GM21825 (cell line): ENCODE results near the gene ZNF354B.
A peak's percentile ranks its signal among the peaks of the same experiment; 100 is the strongest.
"Not testable (repeated sequence)": the region's sequence is repeated elsewhere in the genome, so short reads cannot be mapped to it uniquely, and the experiment has no call there.

Experiments
- ATAC-seq: cut with Tn5 transposase; IDR thresholded peaks from one replicate; pipeline ENCODE4 v1.9.1; 2021; ENCODE audit warnings: mild to moderate bottlenecking, moderate library complexity; ENCODE audit not compliant: unreplicated experiment

ZNF354B gene

GRCh38 chr5:178859625-178860521 is at the start of gene ZNF354B:
TSS of gene ZNF354B (plus strand) at chr5:178859953. CDS start at chr5:178861048, 1,095 bp downstream.
- peak; percentile 99 for ATAC-seq

GRCh38 chr5:178817506-178817905 is 42.2 kb upstream of the ZNF354B start:
- no peak for ATAC-seq

GRCh38 chr5:178818094-178818493 is 41.7 kb upstream of the ZNF354B start:
- no peak for ATAC-seq

GRCh38 chr5:178820001-178820400 is 39.8 kb upstream of the ZNF354B start:
- no peak for ATAC-seq

DNA sequence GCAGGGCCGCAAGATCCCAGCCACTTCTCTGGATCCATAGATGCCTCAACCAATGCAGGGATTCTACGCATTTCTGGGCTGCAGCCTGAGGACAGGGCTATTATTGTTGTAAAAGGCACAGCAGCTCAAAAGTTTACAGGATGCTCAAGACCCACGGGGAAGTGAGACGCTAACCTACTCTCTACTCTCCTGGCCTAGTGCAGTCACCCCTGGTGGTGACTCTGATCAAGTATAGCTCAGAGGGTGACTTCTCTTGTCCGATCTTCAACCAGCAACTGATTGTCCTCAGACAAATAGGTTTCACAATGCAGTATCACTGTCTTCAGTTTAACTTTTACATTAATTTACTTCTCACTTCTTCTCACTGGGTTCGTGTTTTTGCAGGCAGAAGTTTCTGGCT is 34.3 kb upstream of the ZNF354B start:
- ATAC-seq = no peak

DNA sequence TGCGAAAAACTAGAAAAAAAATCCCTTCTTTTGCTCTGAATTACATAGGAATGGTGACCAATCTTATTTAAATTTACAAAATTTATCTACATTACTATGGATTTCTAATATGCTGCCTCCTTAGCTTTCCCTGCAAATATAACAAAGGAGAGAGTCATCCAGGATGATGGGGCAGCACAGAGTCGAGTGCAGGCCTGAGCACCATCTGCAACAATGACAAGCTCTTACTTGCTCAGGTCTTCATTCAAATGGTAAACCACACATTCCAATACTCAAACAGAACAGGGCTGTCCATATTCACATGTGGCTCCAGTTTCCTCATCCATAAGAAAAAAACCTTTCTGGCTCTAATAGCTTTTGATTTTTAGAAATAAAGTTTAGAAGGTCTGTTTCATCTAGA is 33.5 kb upstream of the ZNF354B start:
- no peak for ATAC-seq

DNA sequence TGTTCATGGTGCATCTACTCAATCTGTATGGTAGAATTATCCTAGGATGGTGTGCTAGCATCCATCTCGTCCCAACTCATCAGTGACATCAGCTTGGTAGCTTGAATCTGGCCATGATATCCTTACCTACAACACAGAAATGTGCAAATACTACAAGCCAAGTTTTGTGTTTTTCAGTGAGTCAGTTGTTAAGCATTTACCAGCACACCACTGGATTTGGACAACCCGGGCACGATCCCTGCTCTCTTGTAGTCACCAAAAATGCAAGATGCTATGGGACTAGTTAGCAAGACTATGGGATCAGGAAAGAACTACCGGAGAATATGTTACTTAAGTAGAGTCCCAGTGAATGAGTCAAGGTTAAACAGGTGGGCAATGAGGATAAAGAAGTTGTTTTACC is 32.1 kb upstream of the ZNF354B start:
- ATAC-seq = no peak

- ATAC-seq = no peak
Observed at GRCh38 chr5:178831049-178831448, 28.7 kb upstream of the ZNF354B start.

DNA sequence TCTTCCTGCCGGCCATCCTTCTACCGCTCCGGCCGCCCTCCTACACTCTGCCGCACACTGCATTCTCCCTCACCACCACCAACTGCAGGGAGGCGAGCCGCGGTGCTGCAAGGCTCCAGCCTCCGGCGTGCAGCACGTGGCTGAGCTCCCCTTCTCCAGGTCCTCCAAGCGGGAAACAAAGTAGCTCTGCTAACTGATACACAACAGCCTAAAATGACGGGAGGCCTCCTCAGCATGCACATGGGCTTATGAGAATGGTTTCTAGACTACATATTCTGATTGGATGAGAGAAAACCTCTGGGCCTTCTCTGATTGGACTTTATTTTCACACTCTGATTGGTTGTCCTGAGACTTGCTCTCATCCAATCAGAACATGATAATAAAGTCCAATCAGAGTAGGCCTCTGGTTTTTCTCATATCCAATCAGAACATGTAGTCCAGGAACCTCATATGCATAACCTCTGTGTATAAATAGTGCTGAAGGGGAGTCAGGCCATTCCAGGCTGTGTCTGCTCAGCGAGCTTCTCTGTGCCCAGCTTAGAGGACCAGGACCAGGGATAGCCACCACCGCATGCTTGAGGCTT is 27.0 kb upstream of the ZNF354B start:
- ATAC-seq = no peak

GRCh38 chr5:178836628-178837027 is 23.1 kb upstream of the ZNF354B start:
- no peak for ATAC-seq

GRCh38 chr5:178838695-178839318 is 20.9 kb upstream of the ZNF354B start:
- ATAC-seq = not testable (repeated sequence)

DNA sequence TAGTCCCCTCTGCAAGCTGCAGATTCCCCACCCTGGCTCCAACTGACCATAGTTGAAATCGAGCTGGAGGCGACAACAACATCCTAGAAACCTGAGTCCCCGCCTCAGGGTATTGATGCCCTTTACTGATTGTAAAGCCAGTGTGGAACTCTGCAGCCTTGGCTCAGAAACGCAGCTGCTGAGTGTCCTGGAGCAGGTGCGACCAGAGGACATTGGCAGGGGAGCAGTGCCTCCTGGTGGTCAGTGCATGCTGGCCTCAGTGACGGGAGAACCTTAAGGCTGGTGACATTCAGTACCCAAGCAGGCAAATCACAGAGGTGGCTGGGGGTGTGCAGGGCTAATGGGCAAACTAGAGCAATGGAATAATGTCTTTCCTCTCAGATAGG is 20.4 kb upstream of the ZNF354B start:
- ATAC-seq = no peak

- ATAC-seq = not testable (repeated sequence)
Observed at GRCh38 chr5:178840399-178840798, 19.4 kb upstream of the ZNF354B start.

DNA sequence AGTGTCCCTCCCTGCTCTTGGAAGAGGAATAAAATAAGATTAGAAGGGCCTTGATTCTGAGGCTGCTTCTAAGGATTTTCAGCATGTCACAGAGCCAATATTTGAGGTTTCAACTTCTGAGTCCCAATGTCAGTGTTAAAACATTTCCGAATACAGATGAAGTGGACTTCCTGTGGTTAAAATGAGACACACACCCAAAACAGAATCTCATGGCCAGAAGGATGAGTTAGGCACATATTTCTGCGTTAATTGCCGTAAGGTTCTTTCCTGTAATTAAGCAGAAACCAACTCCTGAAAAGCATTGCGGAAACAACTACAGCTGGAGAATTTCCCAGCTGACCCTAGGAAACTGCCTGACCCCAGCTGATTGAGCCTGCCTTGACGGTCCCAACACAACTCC is 10.4 kb upstream of the ZNF354B start:
- no peak for ATAC-seq

DNA sequence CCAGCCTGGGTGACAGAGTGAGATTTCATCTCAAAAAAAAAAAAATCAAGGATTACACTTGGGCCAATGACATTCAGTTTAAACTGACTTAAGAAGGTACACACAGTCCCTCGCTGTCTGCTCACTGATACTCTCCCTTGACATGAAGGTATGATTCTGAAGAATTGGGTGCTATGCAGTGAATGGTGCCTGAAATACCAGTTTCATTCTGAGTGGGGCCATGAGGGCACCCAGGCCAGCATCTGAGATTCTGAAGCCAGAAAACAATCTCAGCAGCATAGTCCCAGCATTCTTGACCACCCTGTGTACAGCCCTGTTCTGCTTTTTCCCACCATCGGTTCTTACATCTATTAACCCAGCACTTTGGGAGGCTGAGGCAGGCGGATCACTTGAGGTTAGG is 7.8 kb upstream of the ZNF354B start:
- ATAC-seq = no peak

DNA sequence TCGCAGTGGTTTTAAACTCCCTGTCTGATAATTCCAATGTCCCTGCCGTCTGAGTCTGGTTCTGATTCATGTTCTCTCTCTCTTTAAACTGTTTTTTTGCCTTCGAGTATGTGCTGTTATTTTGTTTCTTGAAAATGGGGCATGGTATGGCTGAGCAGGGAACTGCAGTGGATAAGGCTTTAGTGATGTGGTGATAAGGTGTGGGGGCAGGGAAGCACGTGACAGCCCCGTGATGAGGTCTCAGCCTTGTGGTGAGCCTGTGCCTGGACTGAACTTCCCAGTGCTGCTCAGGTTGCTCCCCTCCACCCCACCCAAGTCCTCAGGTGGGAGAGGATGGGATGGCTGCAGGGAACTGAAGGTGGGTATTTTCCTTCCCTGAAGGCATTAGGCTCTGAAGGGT is 5.5 kb upstream of the ZNF354B start:
- ATAC-seq = no peak

DNA sequence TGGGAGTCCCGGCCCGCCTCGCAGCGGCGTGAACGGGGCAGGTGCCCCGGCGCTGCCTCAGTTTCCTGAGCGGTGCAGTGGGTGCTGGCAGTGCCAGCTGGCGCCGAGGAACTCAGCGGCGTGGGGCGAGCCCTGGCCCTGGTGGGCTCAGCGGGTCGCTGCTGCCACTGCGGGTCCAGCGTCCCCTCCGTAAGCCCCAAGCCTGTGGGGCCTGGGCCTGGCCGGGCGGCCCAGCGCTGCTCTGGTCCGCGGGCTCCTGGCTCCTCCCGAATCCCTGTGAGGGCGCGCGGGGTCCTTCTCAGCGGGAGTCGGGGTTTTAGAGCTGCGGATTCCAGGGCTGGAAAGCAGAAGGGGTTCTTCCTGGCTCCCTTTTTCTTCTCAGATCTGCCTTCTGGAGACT is 862 bp downstream of the ZNF354B start:
- ATAC-seq = not testable (repeated sequence)

- no peak for ATAC-seq
Observed at GRCh38 chr5:178861627-178862026, 1.9 kb downstream of the ZNF354B start.

DNA sequence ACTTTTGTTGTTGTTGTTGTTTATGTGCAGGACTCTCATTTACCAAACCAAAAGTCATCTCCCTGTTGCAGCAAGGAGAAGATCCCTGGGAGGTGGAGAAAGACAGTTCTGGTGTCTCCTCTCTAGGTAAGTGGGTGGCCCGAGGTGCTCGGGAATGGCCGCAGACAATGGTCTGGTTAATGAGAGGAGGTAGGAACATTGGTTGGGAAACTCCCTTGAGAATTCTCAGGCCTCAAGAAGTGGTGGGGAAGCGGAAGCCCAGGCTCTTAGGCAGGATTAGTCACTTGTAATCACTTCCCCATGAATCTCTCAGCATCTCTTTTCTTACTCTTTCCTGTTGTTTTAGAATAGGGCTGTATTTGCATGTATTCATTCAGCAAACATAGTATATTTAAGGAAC is 7.2 kb downstream of the ZNF354B start:
- ATAC-seq = no peak

GRCh38 chr5:178869577-178869976 is 9.8 kb downstream of the ZNF354B start:
- ATAC-seq = no peak

DNA sequence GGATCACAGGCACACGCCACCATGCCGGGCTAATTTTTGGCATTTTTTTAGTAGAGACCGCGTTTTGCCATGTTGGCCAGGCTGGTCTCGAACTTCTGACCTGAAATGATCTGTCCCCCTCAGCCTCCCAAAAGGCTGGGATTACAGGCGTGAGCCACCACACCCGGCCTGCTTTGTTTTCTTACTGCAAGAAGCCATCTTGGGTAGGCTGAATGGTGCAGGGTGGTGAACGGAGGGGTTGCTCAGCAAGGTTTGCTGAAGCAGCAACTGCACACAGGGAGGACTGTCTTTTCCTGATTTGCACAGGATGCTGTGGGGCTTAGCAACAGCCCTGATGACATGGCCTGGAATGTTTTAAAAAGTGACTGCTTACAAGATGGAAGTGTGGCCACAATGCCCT is 10.7 kb downstream of the ZNF354B start:
- ATAC-seq = no peak

DNA sequence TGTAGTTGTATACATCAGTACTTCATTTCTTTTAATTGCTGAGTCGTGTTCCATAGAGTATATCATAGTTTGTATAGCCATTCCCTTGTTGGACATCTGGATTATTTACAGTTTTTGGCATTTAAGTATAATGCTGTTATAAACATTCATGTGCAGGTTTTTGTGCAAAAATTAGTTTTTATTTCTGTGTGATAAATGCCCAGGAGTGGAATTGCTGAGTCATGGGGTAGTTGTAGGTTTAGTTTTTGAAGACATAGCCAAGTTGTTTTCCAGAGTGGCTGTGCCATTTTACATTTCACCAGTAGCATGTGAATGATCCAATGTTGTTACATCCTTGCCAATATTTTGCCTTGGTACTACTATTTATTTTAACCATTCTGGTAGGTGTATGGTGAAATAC is 12.5 kb downstream of the ZNF354B start:
- no peak for ATAC-seq
